Endothelial cell of umbilical vein (primary cell): ENCODE results near the gene TTLL10. TPM values are rescaled to one million over a fixed set of nuclear protein-coding genes. Genes with fewer than 3 reads are reported as not detected.

ENCODE experiments used
- BruUV-seq: library from RNA; stranded (reverse); fragments of 400-500 nt; replicated peaks from 2 replicates; lab custom pipeline; 2021; lab: Mats Ljungman, UMichigan
- CTCF ChIA-PET: fragments of 300-600, 350-600 bp; sonication (Branson Sonifier 250); formaldehyde crosslinking; loops from one replicate; lab custom pipeline; 2021; ENCODE audit warnings: antibody characterized with exemption, inconsistent platforms; lab: Charles Lee
- POLR2A ChIA-PET: fragments of 300-600, 350-600 bp; sonication (Branson Sonifier 250); formaldehyde crosslinking; loops from one replicate; lab custom pipeline; 2021; ENCODE audit warnings: antibody characterized with exemption, inconsistent platforms; lab: Charles Lee
- DNase-seq: peaks from one replicate; pipeline ENCODE4 v3.0.0-alpha.2; 2011; ENCODE audit warnings: low read depth, low spot score
- FAIRE-seq: peaks from 2 replicates; lab custom pipeline; 2011; peaks lifted over from hg19 to GRCh38; lab: Jason Lieb, UNC
- H2AFZ ChIP-seq: 2 replicates; pipeline ENCODE4 v1.6.0; 2012; ENCODE audit warnings: low read depth, low read length, control low read depth, inconsistent platforms
- H3K27ac ChIP-seq: 2 replicates; pipeline ENCODE4 v1.5.1; 2011; ENCODE audit warnings: low read depth, mild to moderate bottlenecking, control low read depth, low read length, moderate library complexity; ENCODE audit not compliant: insufficient read depth
- H3K27me3 ChIP-seq, 2 experiments: 2 replicates each; pipeline versions ENCODE4 v1.6.0 to v1.6.1; 2011; ENCODE audit warnings: low read length in 2 of 2, mixed read lengths in 1 of 2; ENCODE audit not compliant: control insufficient read depth in 2 of 2, insufficient read depth in 2 of 2
- H3K36me3 ChIP-seq, 2 experiments: 2 replicates in 1 of 2; 3 replicates in 1 of 2; pipeline ENCODE4 v1.5.1; 2011; ENCODE audit warnings: low read length in 2 of 2, mild to moderate bottlenecking in 1 of 2, moderate library complexity in 1 of 2; ENCODE audit not compliant: control insufficient read depth in 2 of 2, insufficient read depth in 2 of 2; ENCODE audit errors: extremely low read depth in 1 of 2
- H3K4me1 ChIP-seq: 3 replicates; pipeline ENCODE4 v1.5.1; 2011; ENCODE audit warnings: mild to moderate bottlenecking, low read length; ENCODE audit not compliant: control insufficient read depth, insufficient read depth; ENCODE audit errors: extremely low read depth
- H3K4me2 ChIP-seq: 2 replicates; pipeline ENCODE4 v1.6.1; 2011; ENCODE audit warnings: low read length, control low read depth, mixed read lengths; ENCODE audit not compliant: insufficient read depth
- H3K4me3 ChIP-seq, 3 experiments: fragments of 200-600 bp in 1 of 3; sonication (generic), shearing (Covaris generic) in 1 of 3; replicated peaks in 1 of 3; 2 replicates each; pipeline ENCODE4 v1.5.1; 2011 to 2016; ENCODE audit warnings: control low read depth in 3 of 3, low read length in 3 of 3, mild to moderate bottlenecking in 2 of 3, inconsistent platforms in 1 of 3, low read depth in 1 of 3, moderate library complexity in 1 of 3; ENCODE audit not compliant: insufficient read depth in 1 of 3
- H3K79me2 ChIP-seq: 2 replicates; pipeline ENCODE4 v1.6.0; 2012; ENCODE audit warnings: low read length, inconsistent platforms; ENCODE audit not compliant: control insufficient read depth, insufficient read depth
- H3K9ac ChIP-seq: replicated peaks from 2 replicates; pipeline ENCODE3; 2011; ENCODE audit warnings: low read length, control low read depth; ENCODE audit not compliant: insufficient read depth; ENCODE audit errors: extremely low read depth
- H3K9me1 ChIP-seq: replicated peaks from 3 replicates; pipeline ENCODE4 v1.6.0; 2011; ENCODE audit warnings: mild to moderate bottlenecking, low read length; ENCODE audit not compliant: control insufficient read depth, insufficient read depth; ENCODE audit errors: extremely low read depth
- H3K9me3 ChIP-seq: replicated peaks from 2 replicates; pipeline ENCODE4 v1.5.1; 2012; ENCODE audit warnings: low read length, inconsistent platforms; ENCODE audit not compliant: control insufficient read depth, insufficient read depth
- H4K20me1 ChIP-seq: replicated peaks from 2 replicates; pipeline ENCODE3; 2011; ENCODE audit warnings: mild to moderate bottlenecking, low read length; ENCODE audit not compliant: control insufficient read depth, insufficient read depth; ENCODE audit errors: extremely low read depth
- CTCF ChIP-seq, 2 donors: IDR thresholded peaks; 1 replicate in 1 of 2; 2 replicates in 1 of 2; pipeline ENCODE4 v1.5.1; 2011; ENCODE audit warnings: low read length in 2 of 2, mild to moderate bottlenecking in 2 of 2, moderate library complexity in 2 of 2, control low read depth in 1 of 2, inconsistent platforms in 1 of 2, low read depth in 1 of 2; ENCODE audit not compliant: insufficient read depth in 1 of 2; ENCODE audit errors: extremely low read depth in 1 of 2
- FOS ChIP-seq: IDR thresholded peaks from 2 replicates; pipeline ENCODE4 v1.6.1; 2011; ENCODE audit warnings: mild to moderate bottlenecking, low read length, moderate library complexity, borderline replicate concordance; ENCODE audit not compliant: insufficient read depth
- GATA2 ChIP-seq: IDR thresholded peaks from 2 replicates; pipeline ENCODE4 v1.7.0; 2011; ENCODE audit warnings: low read depth, mild to moderate bottlenecking, moderate library complexity, mixed read lengths, low read length; ENCODE audit not compliant: insufficient read length, insufficient read depth
- JUN ChIP-seq: IDR thresholded peaks from 2 replicates; pipeline ENCODE4 v1.6.1; 2011; ENCODE audit warnings: borderline replicate concordance, low read depth; ENCODE audit not compliant: insufficient read length, insufficient read depth
- MAX ChIP-seq: IDR thresholded peaks from 2 replicates; pipeline ENCODE4 v1.6.1; 2011; ENCODE audit not compliant: insufficient read depth, insufficient read length
- MYC ChIP-seq: IDR thresholded peaks from one replicate; pipeline ENCODE4 v1.6.1; 2011; ENCODE audit warnings: mild to moderate bottlenecking, low read depth, low read length
- POLR2A ChIP-seq: IDR thresholded peaks from 2 replicates; pipeline ENCODE4 v1.6.1; 2012; ENCODE audit warnings: low read depth, mild to moderate bottlenecking, control low read depth, low read length
- POLR2AphosphoS5 ChIP-seq: IDR thresholded peaks from 2 replicates; pipeline ENCODE4 v1.6.1; 2012; ENCODE audit warnings: low read depth, mild to moderate bottlenecking, control low read depth, low read length, moderate library complexity; ENCODE audit not compliant: insufficient read depth
- dilution Hi-C: fragments of 300-500 bp; cut with MboI; formaldehyde crosslinking; loops from one replicate; pipeline ENCODE4 v1.15.0; 2019; ENCODE audit warnings: low sequenced_read_pairs; ENCODE audit not compliant: extremely low pct_ligation_motif_present
- intact Hi-C: fragments of 100-400 bp; cut with micrococcal nuclease; formaldehyde crosslinking; loops from one replicate; pipeline ENCODE4 v1.10.0; 2022
- polyA plus RNA-seq, 4 experiments: library from polyadenylated mRNA; depleted of rRNA in 3 of 4; stranded (reverse) in 3 of 4; unstranded in 1 of 4; fragments of >200 nt; gene quantifications; 2 replicates each; pipeline versions ENCODE4 v1.2.1 to v1.2.3, GENCODE V29; 2011 to 2012; ENCODE audit warnings: missing spikeins in 1 of 4
- total RNA-seq: library from RNA; stranded (reverse); gene quantifications from 2 replicates; pipeline ENCODE4 v1.2.3, GENCODE V29; 2021

The TTLL10 gene
- total and polyA plus RNA-seq, 2 donors (not counting 3 experiments of a cell fraction or from before 2014, with no cell fraction given) = not detected

DNA sequence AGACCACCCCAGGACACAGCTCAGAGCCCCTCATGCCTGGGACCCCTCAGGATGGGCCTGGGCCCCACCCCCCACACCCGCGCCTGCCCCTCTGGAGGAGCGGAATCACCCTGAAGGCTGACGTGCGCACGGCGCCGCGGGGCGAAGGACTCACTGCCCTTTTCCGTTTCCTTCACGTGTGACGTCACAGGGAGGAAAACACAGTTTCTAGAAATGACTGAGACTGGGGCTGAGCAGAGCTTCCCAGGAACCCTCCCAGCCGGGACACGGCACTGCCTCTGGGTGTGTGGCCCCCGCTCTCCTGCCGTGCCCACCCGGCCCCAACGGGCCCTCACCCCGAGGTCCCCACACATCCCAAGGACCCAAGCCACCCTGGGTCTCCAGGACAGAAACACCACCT, 45.7 kb downstream of the TTLL10 start:
- intact Hi-C loops (no loop called here), dilution Hi-C loops (no loop called here)
- Histone ChIP-seq H3K27me3 (no peaks in the 10 kb centered on the region), H3K27ac (no peak overlapping the region), H3K9ac (no peak overlapping the region), H2AFZ (no peak overlapping the region), H3K4me2 (no peak overlapping the region), H3K4me1 (no peaks in the 10 kb centered on the region), H3K9me1 (no peaks in the 10 kb centered on the region), H3K79me2 (no peaks in the 10 kb centered on the region), H3K9me3 (no peaks in the 10 kb centered on the region), H3K36me3 (peaks cover 2 to 34% of the 10 kb centered on the region in 2 experiments), H3K4me3 (no peak overlapping the region), H4K20me1 (no peaks in the 10 kb centered on the region)
- TF ChIP-seq GATA2 = no peak
- no peak for TF ChIP-seq MAX
- no peak for TF ChIP-seq MYC
- no peak for TF ChIP-seq POLR2AphosphoS5
- TF ChIP-seq JUN = no peak
- no peak for TF ChIP-seq CTCF (IDR thresholded peaks at IDR 0.05; ENCODE audit: extremely low read depth in 1 of 2, insufficient read depth in 1 of 2, low read depth in 1 of 2, low read length in 2 of 2)
- no peak for TF ChIP-seq POLR2A
- TF ChIP-seq FOS = no peak
- no peak for DNase-seq
- no peak for FAIRE-seq
- ChIA-PET CTCF (interaction anchor here (0.5 kb wide), 1 partner anchor 232 kb away, joined by 3 read pairs; no protein-coding TSS in a partner anchor), POLR2A (interaction anchor here (0.6 kb wide), 1 partner anchor 215 kb away, joined by 3 read pairs; no protein-coding TSS in a partner anchor)
- no TSS peak for BruUV-seq
